Ishikawa (cell line): ENCODE results near the gene ACKR4.

Source experiments
- EGR1 ChIP-seq: IDR thresholded peaks from 2 replicates; pipeline ENCODE4 v1.6.1; 2012
- EP300 ChIP-seq: IDR thresholded peaks from 2 replicates; pipeline ENCODE4 v1.6.1; 2012; ENCODE audit warnings: borderline replicate concordance
- FOXM1 ChIP-seq: IDR thresholded peaks from 2 replicates; pipeline ENCODE4 v1.6.1; 2012; ENCODE audit warnings: low read depth, borderline replicate concordance
- MAX ChIP-seq: IDR thresholded peaks from 2 replicates; pipeline ENCODE4 v1.6.1; 2012
- NFIC ChIP-seq: IDR thresholded peaks from 2 replicates; pipeline ENCODE4 v1.6.1; 2012
- RAD21 ChIP-seq: IDR thresholded peaks from 2 replicates; pipeline ENCODE4 v1.6.1; 2012; ENCODE audit warnings: low read depth
- ZBTB7A ChIP-seq: IDR thresholded peaks from 2 replicates; pipeline ENCODE4 v1.6.1; 2012; ENCODE audit warnings: low read depth

- TF ChIP-seq FOXM1 = no peak
- no peak for TF ChIP-seq EP300
- no peak for TF ChIP-seq NFIC
- TF ChIP-seq EGR1 = no peak
- TF ChIP-seq RAD21 = no peak
- TF ChIP-seq ZBTB7A = no peak
- no peak for TF ChIP-seq MAX
Observed at GRCh38 chr3:132624790-132625189, 27.7 kb downstream of the ACKR4 start.
